ENCODE data around the gene BCAS3. TPM values are rescaled to one million over a fixed set of nuclear protein-coding genes. Genes with fewer than 3 reads are reported as not detected.
A peak's percentile ranks its signal among the peaks of the same experiment; 100 is the strongest.

BCAS3 gene
- total RNA-seq, 1 experiment from 2014 or later = 14.3 TPM

GRCh38 chr17:61174310-61174709 is 496.7 kb downstream of the BCAS3 start:
- H3K27me3 ChIP-seq (replicated peaks) = no peaks in the 10 kb centered on the region
- no peaks in the 10 kb centered on the region for H3K36me3 ChIP-seq
- no peak overlapping the region for H3K4me3 ChIP-seq
- no peak for DNase-seq (ENCODE audit: low read depth in 1 of 2, low spot score in 2 of 2)
- no peak overlapping the region for H3K27ac ChIP-seq
- H3K4me1 ChIP-seq (replicated peaks) = no peaks in the 10 kb centered on the region
- no peaks in the 10 kb centered on the region; the same call in 1 of the 2 replicates for H3K9me3 ChIP-seq (replicated peaks)

GRCh38 chr17:61175298-61176142 is 497.9 kb downstream of the BCAS3 start:
- H3K27me3 ChIP-seq (replicated peaks) = no peaks in the 10 kb centered on the region
- H3K4me3 ChIP-seq = no peak overlapping the region
- no peak overlapping the region for H3K27ac ChIP-seq
- no peaks in the 10 kb centered on the region for H3K4me1 ChIP-seq (replicated peaks)
- no peaks in the 10 kb centered on the region; the same call in 1 of the 2 replicates for H3K9me3 ChIP-seq (replicated peaks)
- DNase-seq (ENCODE audit: low read depth in 1 of 2, low spot score in 2 of 2) = no peak
- no peaks in the 10 kb centered on the region for H3K36me3 ChIP-seq

GRCh38 chr17:61177351-61177750 is 499.7 kb downstream of the BCAS3 start:
- no peaks in the 10 kb centered on the region for H3K27me3 ChIP-seq (replicated peaks)
- H3K4me3 ChIP-seq = no peak overlapping the region
- no peak overlapping the region for H3K27ac ChIP-seq
- H3K4me1 ChIP-seq (replicated peaks) = no peaks in the 10 kb centered on the region
- no peak for DNase-seq (ENCODE audit: low read depth in 1 of 2, low spot score in 2 of 2)
- no peaks in the 10 kb centered on the region for H3K36me3 ChIP-seq
- no peaks in the 10 kb centered on the region; the same call in 1 of the 2 replicates for H3K9me3 ChIP-seq (replicated peaks)

GRCh38 chr17:61178284-61178683 is 500.6 kb downstream of the BCAS3 start:
- Histone ChIP-seq H3K4me3 (no peak overlapping the region), H3K4me1 (replicated peaks) (no peaks in the 10 kb centered on the region), H3K27me3 (replicated peaks) (no peaks in the 10 kb centered on the region), H3K27ac (no peak overlapping the region), H3K9me3 (replicated peaks) (no peaks in the 10 kb centered on the region; the same call in 1 of the 2 replicates), H3K36me3 (no peaks in the 10 kb centered on the region)
- DNase-seq (ENCODE audit: low read depth in 1 of 2, low spot score in 2 of 2) = no peak

- Histone ChIP-seq H3K27me3 (replicated peaks) (no peaks in the 10 kb centered on the region), H3K36me3 (no peaks in the 10 kb centered on the region), H3K27ac (no peak overlapping the region)
Measured at GRCh38 chr17:61179380-61179806, 501.7 kb downstream of the BCAS3 start.

GRCh38 chr17:61183793-61184192 is 506.1 kb downstream of the BCAS3 start:
- H3K4me3 ChIP-seq = no peak overlapping the region
- DNase-seq (ENCODE audit: low read depth in 1 of 2, low spot score in 2 of 2) = no peak

More at GRCh38 chr17:61179380-61179806, 501.7 kb downstream of the BCAS3 start:
- Histone ChIP-seq H3K9me3 (replicated peaks) (no peaks in the 10 kb centered on the region; the same call in 1 of the 2 replicates), H3K4me3 (no peak overlapping the region), H3K4me1 (replicated peaks) (no peaks in the 10 kb centered on the region)
- DNase-seq (ENCODE audit: low read depth in 1 of 2, low spot score in 2 of 2) = no peak

GRCh38 chr17:61185385-61185784 is 507.7 kb downstream of the BCAS3 start:
- H3K4me1 ChIP-seq (replicated peaks) = no peaks in the 10 kb centered on the region
- H3K27ac ChIP-seq = no peak overlapping the region
- no peaks in the 10 kb centered on the region for H3K36me3 ChIP-seq
- no peaks in the 10 kb centered on the region for H3K9me3 ChIP-seq (replicated peaks)
- no peaks in the 10 kb centered on the region for H3K27me3 ChIP-seq (replicated peaks)
- H3K4me3 ChIP-seq = no peak overlapping the region
- no peak for DNase-seq (ENCODE audit: low read depth in 1 of 2, low spot score in 2 of 2)

More at GRCh38 chr17:61183793-61184192, 506.1 kb downstream of the BCAS3 start:
- H3K27me3 ChIP-seq (replicated peaks) = no peaks in the 10 kb centered on the region
- H3K9me3 ChIP-seq (replicated peaks) = no peaks in the 10 kb centered on the region
- no peaks in the 10 kb centered on the region for H3K4me1 ChIP-seq (replicated peaks)
- no peaks in the 10 kb centered on the region for H3K36me3 ChIP-seq
- H3K27ac ChIP-seq = no peak overlapping the region

GRCh38 chr17:61187038-61187437 is 509.4 kb downstream of the BCAS3 start:
- Histone ChIP-seq H3K9me3 (replicated peaks) (no peaks in the 10 kb centered on the region), H3K27ac (no peak overlapping the region), H3K4me1 (replicated peaks) (no peaks in the 10 kb centered on the region), H3K36me3 (no peaks in the 10 kb centered on the region), H3K27me3 (replicated peaks) (no peaks in the 10 kb centered on the region), H3K4me3 (no peak overlapping the region)
- no peak for DNase-seq (ENCODE audit: low read depth in 1 of 2, low spot score in 2 of 2)

- Histone ChIP-seq H3K27ac (no peak overlapping the region), H3K27me3 (replicated peaks) (no peaks in the 10 kb centered on the region), H3K9me3 (replicated peaks) (no peaks in the 10 kb centered on the region), H3K4me1 (replicated peaks) (no peaks in the 10 kb centered on the region), H3K4me3 (no peak overlapping the region), H3K36me3 (no peaks in the 10 kb centered on the region)
- no peak for DNase-seq (ENCODE audit: low read depth in 1 of 2, low spot score in 2 of 2)
Measured at GRCh38 chr17:61188081-61188480, 510.4 kb downstream of the BCAS3 start.

GRCh38 chr17:61189968-61190367 is 512.3 kb downstream of the BCAS3 start:
- Histone ChIP-seq H3K4me3 (no peak overlapping the region), H3K4me1 (replicated peaks) (no peaks in the 10 kb centered on the region), H3K27ac (no peak overlapping the region), H3K36me3 (no peaks in the 10 kb centered on the region), H3K9me3 (replicated peaks) (no peaks in the 10 kb centered on the region), H3K27me3 (replicated peaks) (no peaks in the 10 kb centered on the region)
- DNase-seq (ENCODE audit: low read depth in 1 of 2, low spot score in 2 of 2) = no peak

- H3K27ac ChIP-seq = no peak overlapping the region; the same call in 1 of the 2 replicates
- H3K9me3 ChIP-seq (replicated peaks) = no peaks in the 10 kb centered on the region
- H3K4me3 ChIP-seq = no peak overlapping the region
- H3K4me1 ChIP-seq (replicated peaks) = peaks cover 29% of the 10 kb centered on the region
- DNase-seq (ENCODE audit: low read depth in 1 of 2, low spot score in 2 of 2) = peak; percentile 59 to 63
- no peaks in the 10 kb centered on the region for H3K27me3 ChIP-seq (replicated peaks)
- H3K36me3 ChIP-seq = no peaks in the 10 kb centered on the region
Measured at GRCh38 chr17:61196302-61196704, 518.7 kb downstream of the BCAS3 start.

GRCh38 chr17:61196799-61197198 is 519.1 kb downstream of the BCAS3 start:
- Histone ChIP-seq H3K36me3 (no peaks in the 10 kb centered on the region), H3K27ac (no peak overlapping the region; the same call in 1 of the 2 replicates), H3K4me3 (no peak overlapping the region), H3K9me3 (replicated peaks) (no peaks in the 10 kb centered on the region), H3K4me1 (replicated peaks) (peaks cover 34% of the 10 kb centered on the region), H3K27me3 (replicated peaks) (no peaks in the 10 kb centered on the region)
- no peak for DNase-seq (ENCODE audit: low read depth in 1 of 2, low spot score in 2 of 2)

- no peak overlapping the region for H3K27ac ChIP-seq
- H3K9me3 ChIP-seq (replicated peaks) = no peaks in the 10 kb centered on the region
- no peak overlapping the region for H3K4me3 ChIP-seq
- no peaks in the 10 kb centered on the region for H3K27me3 ChIP-seq (replicated peaks)
- no peak for DNase-seq (ENCODE audit: low read depth in 1 of 2, low spot score in 2 of 2)
- no peaks in the 10 kb centered on the region for H3K36me3 ChIP-seq
- peaks cover 63% of the 10 kb centered on the region for H3K4me1 ChIP-seq (replicated peaks)
Measured at GRCh38 chr17:61199431-61200338, 522.0 kb downstream of the BCAS3 start.

GRCh38 chr17:61200339-61200715 is 522.7 kb downstream of the BCAS3 start:
- H3K4me1 ChIP-seq (replicated peaks) = peaks cover 67% of the 10 kb centered on the region
- no peak for DNase-seq (ENCODE audit: low read depth in 1 of 2, low spot score in 2 of 2)

More at GRCh38 chr17:61200339-61200715, 522.7 kb downstream of the BCAS3 start:
- Histone ChIP-seq H3K27me3 (replicated peaks) (no peaks in the 10 kb centered on the region), H3K36me3 (no peaks in the 10 kb centered on the region), H3K9me3 (replicated peaks) (no peaks in the 10 kb centered on the region), H3K27ac (no peak overlapping the region), H3K4me3 (no peak overlapping the region)

Data from SJSA1 (cell line).